Smooth muscle cell (in vitro differentiated cells): ENCODE data around the gene TNF. TPM values are rescaled to one million over a fixed set of nuclear protein-coding genes. Genes with fewer than 3 reads are reported as not detected.

Experiments used
- DNase-seq: peaks from one replicate; lab custom pipeline; 2025; ENCODE audit not compliant: unreplicated experiment; lab: John Stamatoyannopoulos, UW
- H2AFZ ChIP-seq: fragments of 200-600 bp; sonication (generic); 2 replicates; pipeline ENCODE4 v1.6.0; 2016; ENCODE audit warnings: antibody characterized with exemption, low read depth, mild to moderate bottlenecking
- H3F3A ChIP-seq: fragments of 200-600 bp; sonication (generic); 2 replicates; pipeline ENCODE4 v1.6.0; 2017; ENCODE audit warnings: antibody characterized with exemption, low read depth
- H3K27ac ChIP-seq: fragments of 200-600 bp; sonication (generic); 2 replicates; pipeline ENCODE4 v1.5.1; 2016; ENCODE audit warnings: low read depth, mild to moderate bottlenecking
- H3K27me3 ChIP-seq: fragments of 200-600 bp; sonication (generic); 2 replicates; pipeline ENCODE4 v1.6.1; 2016; ENCODE audit warnings: low read depth, mild to moderate bottlenecking
- H3K36me3 ChIP-seq: fragments of 200-600 bp; sonication (generic); 2 replicates; pipeline ENCODE4 v1.5.1; 2016; ENCODE audit warnings: low read depth
- H3K4me1 ChIP-seq: fragments of 200-600 bp; sonication (generic); 2 replicates; pipeline ENCODE4 v1.5.1; 2016; ENCODE audit warnings: low read depth
- H3K4me2 ChIP-seq: fragments of 200-600 bp; sonication (generic); 2 replicates; pipeline ENCODE4 v1.6.0; 2016; ENCODE audit warnings: mild to moderate bottlenecking
- H3K4me3 ChIP-seq: fragments of 200-600 bp; sonication (generic); 2 replicates; pipeline ENCODE4 v1.5.1; 2016; ENCODE audit warnings: mild to moderate bottlenecking
- H3K79me2 ChIP-seq: fragments of 200-600 bp; sonication (generic); 2 replicates; pipeline ENCODE4 v1.6.0; 2016; ENCODE audit warnings: low read depth, mild to moderate bottlenecking
- H3K9ac ChIP-seq: fragments of 200-600 bp; sonication (generic); 2 replicates; pipeline ENCODE4 v1.6.0; 2016; ENCODE audit warnings: low read depth
- H3K9me3 ChIP-seq: fragments of 200-600 bp; sonication (generic); replicated peaks from 2 replicates; pipeline ENCODE4 v1.5.1; 2016; ENCODE audit warnings: low read depth
- H4K20me1 ChIP-seq: fragments of 200-600 bp; sonication (generic); 2 replicates; pipeline ENCODE4 v1.6.0; 2016; ENCODE audit warnings: low read depth
- WGBS: methylation state at CpG from one replicate; pipeline ENCODE4 v1.1.7; 2016; ENCODE audit warnings: low lambda C conversion rate; 5-methylcytosine and 5-hydroxymethylcytosine counted together
- polyA plus RNA-seq: library from polyadenylated mRNA; unstranded; fragments of >200 nt; fragmentation: Nextera tagmentation; extraction: Ambion mirVana; gene quantifications from 2 replicates; pipeline ENCODE4 v1.2.1, GENCODE V29; 2016
- total RNA-seq: library from RNA; depleted of rRNA; stranded (reverse); fragments of >200 nt; gene quantifications from 2 replicates; pipeline ENCODE4 v1.2.3, GENCODE V29; 2014
- TF ChIP-seq, protein P1 (sequence below): fragments of 200-600 bp; sonication (generic); IDR thresholded peaks from 2 replicates; pipeline ENCODE4 v1.5.1; 2017; ENCODE audit warnings: borderline replicate concordance, mild to moderate bottlenecking, antibody characterized with exemption; ENCODE audit not compliant: insufficient read depth, poor library complexity, severe bottlenecking

The TNF gene
- total and polyA plus RNA-seq, 2 experiments from 2014 or later, result 0.94 to 1.5 TPM

DNA sequence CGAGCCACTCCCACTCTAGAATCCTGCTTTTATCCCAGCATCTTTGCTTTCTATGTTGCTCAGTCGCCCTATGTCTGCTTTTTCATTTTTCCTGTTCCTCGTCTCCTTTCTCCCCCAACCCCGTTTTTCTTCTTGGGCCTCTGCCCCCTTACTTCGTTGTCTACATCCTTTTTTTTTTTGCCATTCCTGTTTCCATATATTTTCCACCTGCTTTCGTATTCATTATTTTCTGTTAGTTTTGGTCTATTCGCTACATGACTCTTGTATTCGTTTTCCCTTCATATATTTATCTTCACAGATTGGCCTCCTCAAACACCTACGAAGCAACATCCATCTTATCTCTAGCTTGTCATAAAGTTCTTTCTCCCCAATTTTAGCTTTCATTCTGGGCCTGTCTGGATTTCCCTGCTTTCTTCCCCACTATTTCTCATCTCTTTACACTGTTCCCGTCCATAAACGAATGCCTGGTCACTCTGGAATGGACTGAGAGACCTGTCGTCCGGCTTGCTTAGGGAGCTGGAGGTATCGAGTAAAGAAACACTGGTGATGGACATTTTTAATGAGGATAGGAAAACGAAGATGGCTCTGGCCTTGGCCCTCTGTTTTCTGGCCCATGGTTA is 46.1 kb downstream of the TNF start:
- H3K9me3 ChIP-seq, result no peaks in the 10 kb centered on the region
- peak overlapping the region; percentile 97 for H3K4me2 ChIP-seq
- WGBS, result 2% methylated on average over 15 of the region's 15 CpGs
- H3F3A ChIP-seq, result peaks cover 11% of the 10 kb centered on the region
- DNase-seq, result no peak
- peak overlapping the region; percentile 24 for H2AFZ ChIP-seq
- peaks cover 9% of the 10 kb centered on the region for H3K36me3 ChIP-seq
- TF ChIP-seq, protein P1, sequence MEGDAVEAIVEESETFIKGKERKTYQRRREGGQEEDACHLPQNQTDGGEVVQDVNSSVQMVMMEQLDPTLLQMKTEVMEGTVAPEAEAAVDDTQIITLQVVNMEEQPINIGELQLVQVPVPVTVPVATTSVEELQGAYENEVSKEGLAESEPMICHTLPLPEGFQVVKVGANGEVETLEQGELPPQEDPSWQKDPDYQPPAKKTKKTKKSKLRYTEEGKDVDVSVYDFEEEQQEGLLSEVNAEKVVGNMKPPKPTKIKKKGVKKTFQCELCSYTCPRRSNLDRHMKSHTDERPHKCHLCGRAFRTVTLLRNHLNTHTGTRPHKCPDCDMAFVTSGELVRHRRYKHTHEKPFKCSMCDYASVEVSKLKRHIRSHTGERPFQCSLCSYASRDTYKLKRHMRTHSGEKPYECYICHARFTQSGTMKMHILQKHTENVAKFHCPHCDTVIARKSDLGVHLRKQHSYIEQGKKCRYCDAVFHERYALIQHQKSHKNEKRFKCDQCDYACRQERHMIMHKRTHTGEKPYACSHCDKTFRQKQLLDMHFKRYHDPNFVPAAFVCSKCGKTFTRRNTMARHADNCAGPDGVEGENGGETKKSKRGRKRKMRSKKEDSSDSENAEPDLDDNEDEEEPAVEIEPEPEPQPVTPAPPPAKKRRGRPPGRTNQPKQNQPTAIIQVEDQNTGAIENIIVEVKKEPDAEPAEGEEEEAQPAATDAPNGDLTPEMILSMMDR, result no peak
- peak overlapping the region; percentile 85 for H3K4me3 ChIP-seq
- H4K20me1 ChIP-seq, result peaks cover 53% of the 10 kb centered on the region
- H3K9ac ChIP-seq, result peak overlapping the region; percentile 93
- H3K27ac ChIP-seq, result peak overlapping the region; percentile 98
- H3K79me2 ChIP-seq, result peaks cover 56% of the 10 kb centered on the region
- H3K27me3 ChIP-seq, result no peaks in the 10 kb centered on the region
- peaks cover 13% of the 10 kb centered on the region for H3K4me1 ChIP-seq

DNA sequence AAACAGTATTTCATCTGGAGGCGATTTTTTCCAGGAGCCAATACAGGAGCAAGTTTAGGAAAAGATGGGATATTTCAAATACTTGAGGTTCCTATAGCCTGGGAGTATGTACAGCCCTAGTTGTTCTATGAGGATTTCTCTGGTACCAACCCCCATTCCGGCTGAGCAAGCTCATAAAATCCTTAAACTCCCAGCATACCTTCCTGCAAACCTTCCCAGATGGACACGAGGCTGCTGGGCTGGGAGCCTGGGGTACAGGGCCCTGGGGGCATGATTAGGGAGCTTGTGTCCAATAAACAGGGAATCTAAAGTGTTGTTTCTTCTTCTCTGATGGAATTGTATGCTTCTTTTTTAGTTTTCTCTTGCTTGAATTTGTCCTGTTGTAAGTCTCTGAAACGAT is 46.6 kb downstream of the TNF start:
- H3K9ac ChIP-seq, result peak overlapping the region; percentile 93
- H3K9me3 ChIP-seq, result no peaks in the 10 kb centered on the region
- peak overlapping the region; percentile 97 for H3K4me2 ChIP-seq
- no peak for DNase-seq
- TF ChIP-seq, protein P1, result no peak
- no peaks in the 10 kb centered on the region for H3K27me3 ChIP-seq
- H3K4me1 ChIP-seq, result peaks cover 13% of the 10 kb centered on the region
- H4K20me1 ChIP-seq, result peaks cover 59% of the 10 kb centered on the region
- H3F3A ChIP-seq, result peaks cover 11% of the 10 kb centered on the region
- H3K79me2 ChIP-seq, result peaks cover 62% of the 10 kb centered on the region
- peak overlapping the region; percentile 85 for H3K4me3 ChIP-seq
- WGBS, result 8% methylated on average over 4 of the region's 4 CpGs
- H2AFZ ChIP-seq, result no peak overlapping the region
- peaks cover 9% of the 10 kb centered on the region for H3K36me3 ChIP-seq
- H3K27ac ChIP-seq, result peak overlapping the region; percentile 98

- Histone ChIP-seq H3K4me1 (peaks cover 13% of the 10 kb centered on the region), H3K27ac (peak overlapping the region; percentile 98), H3K27me3 (no peaks in the 10 kb centered on the region), H3K9ac (no peak overlapping the region), H4K20me1 (peaks cover 66% of the 10 kb centered on the region), H3K4me2 (peak overlapping the region; percentile 97), H3K36me3 (peaks cover 13% of the 10 kb centered on the region), H2AFZ (no peak overlapping the region), H3K79me2 (peaks cover 66% of the 10 kb centered on the region), H3K4me3 (peak overlapping the region; percentile 85), H3K9me3 (no peaks in the 10 kb centered on the region), H3F3A (peaks cover 11% of the 10 kb centered on the region)
- TF ChIP-seq, protein P1, result no peak
- DNase-seq, result no peak
- WGBS, result 68% methylated on average over 10 of the region's 10 CpGs
These were observed 47.3 kb downstream of the TNF start for GRCh38 chr6:31622684-31623091.

GRCh38 chr6:31624070-31624469 is 48.7 kb downstream of the TNF start:
- H3K4me3 ChIP-seq, result no peak overlapping the region
- no peaks in the 10 kb centered on the region for H3K9me3 ChIP-seq
- no peak overlapping the region for H3K27ac ChIP-seq
- no peak overlapping the region for H3K9ac ChIP-seq
- H3K4me1 ChIP-seq, result peaks cover 13% of the 10 kb centered on the region
- H3K79me2 ChIP-seq, result peaks cover 71% of the 10 kb centered on the region
- peaks cover 23% of the 10 kb centered on the region for H3K36me3 ChIP-seq
- no peak overlapping the region for H2AFZ ChIP-seq
- no peak for DNase-seq
- WGBS, result over 99% methylated on average over 10 of the region's 10 CpGs
- H4K20me1 ChIP-seq, result peaks cover 79% of the 10 kb centered on the region
- no peaks in the 10 kb centered on the region for H3K27me3 ChIP-seq
- peaks cover 20% of the 10 kb centered on the region for H3F3A ChIP-seq
- H3K4me2 ChIP-seq, result no peak overlapping the region
- TF ChIP-seq, protein P1, result no peak
